Gastroesophageal sphincter (tissue), 3 donors: ENCODE data around the gene ALDH3A1.

Experiments
- CTCF ChIP-seq, 4 experiments: fragments of 200-600 bp in 2 of 4; fragments of 450-650 bp in 2 of 4; sonication (generic) in 1 of 4; IDR thresholded peaks; one replicate each; pipeline ENCODE4 v1.5.1; 2017 to 2019; ENCODE audit warnings: antibody characterized with exemption in 4 of 4, mild to moderate bottlenecking in 2 of 4, moderate library complexity in 2 of 4
- EP300 ChIP-seq: sonication (generic); formaldehyde crosslinking; IDR thresholded peaks from one replicate; pipeline ENCODE4 v1.6.1; 2017; ENCODE audit warnings: antibody characterized with exemption, mild to moderate bottlenecking
- POLR2A ChIP-seq, 2 donors: fragments of 450-650 bp; IDR thresholded peaks; one replicate each; pipeline ENCODE4 v1.6.1; 2017; ENCODE audit warnings: antibody characterized with exemption in 2 of 2, mild to moderate bottlenecking in 2 of 2, moderate library complexity in 1 of 2
- POLR2AphosphoS5 ChIP-seq: sonication (generic); formaldehyde crosslinking; IDR thresholded peaks from one replicate; pipeline ENCODE4 v1.6.1; 2017; ENCODE audit warnings: antibody characterized with exemption

GRCh38 chr17:19741832-19742457 is 6.2 kb downstream of the ALDH3A1 start:
- no peak for TF ChIP-seq CTCF (IDR thresholded peaks at IDR 0.05)
- no peak for TF ChIP-seq POLR2A (IDR thresholded peaks at IDR 0.05)
- TF ChIP-seq EP300, result no peak
- TF ChIP-seq POLR2AphosphoS5, result no peak
